ENCODE results near the gene TMEM163. TPM values are rescaled to one million over a fixed set of nuclear protein-coding genes. Genes with fewer than 3 reads are reported as not detected.

Gene TMEM163
- total RNA-seq, 2 donors from 2014 or later: 0.55 to 23.1 TPM

GRCh38 chr2:134465228-134466105 is 253.3 kb downstream of the TMEM163 start:
- H3K27me3 ChIP-seq (replicated peaks; ENCODE audit: insufficient read depth): no peaks in the 10 kb centered on the region
- no peak overlapping the region for H3K27ac ChIP-seq
- no peaks in the 10 kb centered on the region for H3K36me3 ChIP-seq
- TF ChIP-seq POLR2AphosphoS5 (IDR thresholded peaks at IDR 0.05) (no peak), CTCF (IDR thresholded peaks at IDR 0.05) (no peak), POLR2A (IDR thresholded peaks at IDR 0.05) (no peak)
- H3K9me3 ChIP-seq: no peaks in the 10 kb centered on the region
- H3K4me3 ChIP-seq: no peak overlapping the region
- no peak for DNase-seq (ENCODE audit: low spot score)
- WGBS: 62% methylated on average over 6 of the region's 6 CpGs
- H3K4me1 ChIP-seq (replicated peaks): no peaks in the 10 kb centered on the region
- intact Hi-C loops (cut with DNase I): loop anchor here (10.0 kb wide), 1 partner anchor 429 kb away; no protein-coding TSS in a partner anchor

DNA sequence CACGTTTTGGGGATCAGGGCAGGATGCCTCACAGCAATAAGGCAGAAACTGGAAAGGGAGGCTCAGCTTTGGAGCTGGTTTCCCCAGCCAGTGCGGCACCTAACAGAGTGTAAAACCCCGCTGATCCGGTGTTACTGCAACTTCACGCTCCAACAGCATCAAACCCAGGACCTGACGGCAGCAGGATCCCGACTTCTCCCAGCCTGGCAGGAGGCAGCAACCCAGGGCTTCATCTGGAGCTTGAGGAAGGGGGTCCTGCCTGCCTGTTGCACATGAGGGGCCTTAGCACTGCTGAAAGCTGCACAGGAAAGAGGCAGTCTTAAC is 255.1 kb downstream of the TMEM163 start:
- TF ChIP-seq POLR2AphosphoS5 (IDR thresholded peaks at IDR 0.05): no peak
- no peak for TF ChIP-seq POLR2A (IDR thresholded peaks at IDR 0.05)
- no peak for TF ChIP-seq CTCF (IDR thresholded peaks at IDR 0.05)
- Histone ChIP-seq H3K4me3 (no peak overlapping the region), H3K36me3 (no peaks in the 10 kb centered on the region), H3K27ac (no peak overlapping the region), H3K9me3 (no peaks in the 10 kb centered on the region), H3K27me3 (replicated peaks; ENCODE audit: insufficient read depth) (no peaks in the 10 kb centered on the region), H3K4me1 (replicated peaks) (no peaks in the 10 kb centered on the region)
- intact Hi-C loops (cut with DNase I): loop anchor here (10.0 kb wide), 1 partner anchor 431 kb away; no protein-coding TSS in a partner anchor
- WGBS: 90% methylated on average over 4 of the region's 7 CpGs
- no peak for DNase-seq (ENCODE audit: low spot score)

GRCh38 chr2:134462791-134463698 is 255.8 kb downstream of the TMEM163 start:
- Histone ChIP-seq H3K4me3 (no peak overlapping the region), H3K9me3 (no peaks in the 10 kb centered on the region), H3K27ac (no peak overlapping the region), H3K36me3 (no peaks in the 10 kb centered on the region), H3K27me3 (replicated peaks; ENCODE audit: insufficient read depth) (no peaks in the 10 kb centered on the region), H3K4me1 (replicated peaks) (no peaks in the 10 kb centered on the region)
- 94% methylated on average over 11 of the region's 11 CpGs for WGBS
- intact Hi-C loops (cut with DNase I): loop anchor here (10.0 kb wide), 1 partner anchor 432 kb away; no protein-coding TSS in a partner anchor
- TF ChIP-seq CTCF (IDR thresholded peaks at IDR 0.05): no peak
- no peak for TF ChIP-seq POLR2A (IDR thresholded peaks at IDR 0.05)
- no peak for DNase-seq (ENCODE audit: low spot score)

- intact Hi-C loops (cut with DNase I): loop anchor here (10.0 kb wide), 1 partner anchor 433 kb away; no protein-coding TSS in a partner anchor
Observed at GRCh38 chr2:134462275-134462674, 256.5 kb downstream of the TMEM163 start.

More at GRCh38 chr2:134462275-134462674, 256.5 kb downstream of the TMEM163 start:
- 85% methylated on average over 6 of the region's 6 CpGs for WGBS
- no peak overlapping the region for H3K27ac ChIP-seq
- H3K4me1 ChIP-seq (replicated peaks): no peaks in the 10 kb centered on the region
- TF ChIP-seq POLR2A (IDR thresholded peaks at IDR 0.05) (no peak), CTCF (IDR thresholded peaks at IDR 0.05) (no peak)
- no peak for DNase-seq (ENCODE audit: low spot score)
- no peaks in the 10 kb centered on the region for H3K9me3 ChIP-seq
- no peaks in the 10 kb centered on the region for H3K36me3 ChIP-seq
- H3K27me3 ChIP-seq (replicated peaks; ENCODE audit: insufficient read depth): no peaks in the 10 kb centered on the region
- H3K4me3 ChIP-seq: no peak overlapping the region
